Suprapubic skin (tissue), 4 donors: ENCODE measurements around the gene ATP9B. TPM values are rescaled to one million over a fixed set of nuclear protein-coding genes. Genes with fewer than 3 reads are reported as not detected.
A peak's percentile ranks its signal among the peaks of the same experiment; 100 is the strongest.

ENCODE experiments used
- DNase-seq, 2 donors: peaks; one replicate each; pipeline ENCODE4 v3.0.0-alpha.2; 2019; ENCODE audit warnings: low spot score in 2 of 2
- H3K27ac ChIP-seq: fragments of 200-600 bp; sonication (generic); one replicate; pipeline ENCODE4 v1.5.1; 2019
- H3K27me3 ChIP-seq: fragments of 200-600 bp; sonication (generic); one replicate; pipeline ENCODE4 v1.5.1; 2019
- H3K36me3 ChIP-seq: fragments of 200-600 bp; sonication (generic); one replicate; pipeline ENCODE4 v1.5.1; 2019
- H3K4me1 ChIP-seq: fragments of 200-600 bp; sonication (generic); one replicate; pipeline ENCODE4 v1.5.1; 2019
- H3K4me3 ChIP-seq: fragments of 200-600 bp; sonication (generic); one replicate; pipeline ENCODE4 v1.5.1; 2019; ENCODE audit warnings: mild to moderate bottlenecking
- H3K9me3 ChIP-seq: fragments of 200-600 bp; sonication (generic); one replicate; pipeline ENCODE4 v1.5.1; 2019
- CTCF ChIP-seq, 2 donors: fragments of 200-600 bp in 1 of 2; fragments of 450-650 bp in 1 of 2; sonication (generic) in 1 of 2; IDR thresholded peaks; one replicate each; pipeline ENCODE4 v1.5.1; 2016 to 2019; ENCODE audit warnings: antibody characterized with exemption in 2 of 2, mild to moderate bottlenecking in 1 of 2, moderate library complexity in 1 of 2
- EP300 ChIP-seq: sonication (generic); formaldehyde crosslinking; IDR thresholded peaks from one replicate; pipeline ENCODE4 v1.6.1; 2017; ENCODE audit warnings: antibody characterized with exemption
- POLR2A ChIP-seq, 2 donors: fragments of 450-650 bp; IDR thresholded peaks; one replicate each; pipeline ENCODE4 v1.6.1; 2017; ENCODE audit warnings: antibody characterized with exemption in 2 of 2, mild to moderate bottlenecking in 2 of 2, moderate library complexity in 2 of 2
- POLR2AphosphoS5 ChIP-seq, 3 donors: sonication (generic); formaldehyde crosslinking; IDR thresholded peaks; one replicate each; pipeline ENCODE4 v1.6.1; 2017; ENCODE audit warnings: antibody characterized with exemption in 3 of 3
- WGBS: methylation state at CpG from one replicate; pipeline ENCODE4 v1.1.5; 2018; 5-methylcytosine and 5-hydroxymethylcytosine counted together
- total RNA-seq, 4 donors: library from RNA; depleted of rRNA; stranded (reverse); fragments of >200 nt; gene quantifications; one replicate each; pipeline ENCODE4 v1.1.0, GENCODE V29; 2016

ATP9B gene
- total RNA-seq, 4 donors from 2014 or later: 30.2 to 109 (median 37.4) TPM

- H3K4me3 ChIP-seq: no peak overlapping the region
- no peak overlapping the region for H3K27ac ChIP-seq
- peaks cover 10% of the 10 kb centered on the region for H3K36me3 ChIP-seq
- no peaks in the 10 kb centered on the region for H3K27me3 ChIP-seq
- no peaks in the 10 kb centered on the region for H3K9me3 ChIP-seq
- DNase-seq: no peak
- no peaks in the 10 kb centered on the region for H3K4me1 ChIP-seq
- no peak for TF ChIP-seq POLR2A (IDR thresholded peaks at IDR 0.05)
- TF ChIP-seq EP300: no peak
- no peak for TF ChIP-seq CTCF (IDR thresholded peaks at IDR 0.05)
- no peak for TF ChIP-seq POLR2AphosphoS5 (IDR thresholded peaks at IDR 0.05)
- 61% methylated on average over 7 of the region's 7 CpGs for WGBS
Measured at GRCh38 chr18:79199691-79200374, 130.6 kb downstream of the ATP9B start.

- 71% methylated on average over 7 of the region's 7 CpGs for WGBS
- TF ChIP-seq POLR2AphosphoS5 (IDR thresholded peaks at IDR 0.05) (no peak), EP300 (no peak), CTCF (IDR thresholded peaks at IDR 0.05) (no peak), POLR2A (IDR thresholded peaks at IDR 0.05) (no peak)
- H3K4me1 ChIP-seq: no peaks in the 10 kb centered on the region
- no peaks in the 10 kb centered on the region for H3K9me3 ChIP-seq
- H3K27ac ChIP-seq: no peak overlapping the region
- DNase-seq: peak in 1 of 2 donors; percentile 71
- peaks cover 5% of the 10 kb centered on the region for H3K36me3 ChIP-seq
- no peak overlapping the region for H3K4me3 ChIP-seq
- no peaks in the 10 kb centered on the region for H3K27me3 ChIP-seq
Measured at GRCh38 chr18:79200546-79201268, 131.5 kb downstream of the ATP9B start.

- no peaks in the 10 kb centered on the region for H3K9me3 ChIP-seq
- no peaks in the 10 kb centered on the region for H3K4me1 ChIP-seq
- no peak overlapping the region for H3K4me3 ChIP-seq
- 91% methylated on average over 8 of the region's 8 CpGs for WGBS
- TF ChIP-seq POLR2AphosphoS5 (IDR thresholded peaks at IDR 0.05): no peak
- no peak for TF ChIP-seq POLR2A (IDR thresholded peaks at IDR 0.05)
- no peak for TF ChIP-seq EP300
- no peak for TF ChIP-seq CTCF (IDR thresholded peaks at IDR 0.05)
- H3K27ac ChIP-seq: no peak overlapping the region
- DNase-seq: no peak
- no peaks in the 10 kb centered on the region for H3K27me3 ChIP-seq
- H3K36me3 ChIP-seq: peaks cover 16% of the 10 kb centered on the region
Measured at GRCh38 chr18:79203017-79203605, 133.9 kb downstream of the ATP9B start.

- Histone ChIP-seq H3K4me1 (no peaks in the 10 kb centered on the region), H3K4me3 (no peak overlapping the region), H3K36me3 (peaks cover 25% of the 10 kb centered on the region), H3K9me3 (no peaks in the 10 kb centered on the region), H3K27me3 (no peaks in the 10 kb centered on the region), H3K27ac (no peak overlapping the region)
- 94% methylated on average over 13 of the region's 13 CpGs for WGBS
- no peak for TF ChIP-seq EP300
- TF ChIP-seq POLR2A (IDR thresholded peaks at IDR 0.05): no peak
- TF ChIP-seq POLR2AphosphoS5 (IDR thresholded peaks at IDR 0.05): no peak
- no peak for DNase-seq
Measured at GRCh38 chr18:79204889-79205807, 136.0 kb downstream of the ATP9B start.

GRCh38 chr18:79206444-79206843 lies 137.2 kb downstream of the ATP9B start:
- no peaks in the 10 kb centered on the region for H3K9me3 ChIP-seq
- no peaks in the 10 kb centered on the region for H3K4me1 ChIP-seq
- H3K27ac ChIP-seq: no peak overlapping the region
- no peak overlapping the region for H3K4me3 ChIP-seq
- H3K27me3 ChIP-seq: no peaks in the 10 kb centered on the region
- WGBS: 87% methylated on average over 4 of the region's 4 CpGs
- peaks cover 27% of the 10 kb centered on the region for H3K36me3 ChIP-seq
- TF ChIP-seq POLR2A (IDR thresholded peaks at IDR 0.05): no peak
- no peak for DNase-seq
